ENCODE data around the gene THADA. TPM values are rescaled to one million over a fixed set of nuclear protein-coding genes. Genes with fewer than 3 reads are reported as not detected.

THADA gene
- total and polyA plus RNA-seq, 7 donors, result 4.4 to 35.2 (median 20.2) TPM

DNA sequence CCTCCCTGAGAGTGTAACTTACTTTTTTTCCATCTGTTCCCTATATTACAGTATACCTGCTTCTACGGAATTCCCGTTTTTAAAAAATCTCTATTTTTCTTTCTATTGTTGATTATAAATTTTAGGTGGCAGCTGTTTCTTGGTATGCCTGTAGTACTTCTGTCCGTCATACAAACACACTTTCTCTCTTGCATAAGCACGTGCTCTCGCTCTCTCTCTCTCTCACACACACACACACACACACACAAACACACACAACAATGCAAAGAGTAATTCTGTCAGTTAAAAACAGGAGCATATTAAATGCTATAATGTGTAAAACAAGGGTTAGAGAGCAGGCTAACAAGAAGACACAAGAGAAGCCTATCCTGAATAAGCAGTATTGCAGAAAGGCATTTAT, 140.5 kb downstream of the THADA start:
- H3K4me1 ChIP-seq, result peaks cover 0 to 67% (median 47%) of the 10 kb centered on the region in 4 donors
- no peak overlapping the region for H3K27ac ChIP-seq
- intact Hi-C loops (cut with DNase I), result no loop called here
- WGBS, 2 donors, result 86 to 91% methylated on average over 5 of the region's 5 CpGs
- H3K9me3 ChIP-seq, result no peaks in the 10 kb centered on the region
- no peaks in the 10 kb centered on the region for H3K36me3 ChIP-seq
- H3K27me3 ChIP-seq, result no peaks in the 10 kb centered on the region
- DNase-seq, result no peak
- H3K4me3 ChIP-seq, result no peak overlapping the region
- TF ChIP-seq, protein P1, sequence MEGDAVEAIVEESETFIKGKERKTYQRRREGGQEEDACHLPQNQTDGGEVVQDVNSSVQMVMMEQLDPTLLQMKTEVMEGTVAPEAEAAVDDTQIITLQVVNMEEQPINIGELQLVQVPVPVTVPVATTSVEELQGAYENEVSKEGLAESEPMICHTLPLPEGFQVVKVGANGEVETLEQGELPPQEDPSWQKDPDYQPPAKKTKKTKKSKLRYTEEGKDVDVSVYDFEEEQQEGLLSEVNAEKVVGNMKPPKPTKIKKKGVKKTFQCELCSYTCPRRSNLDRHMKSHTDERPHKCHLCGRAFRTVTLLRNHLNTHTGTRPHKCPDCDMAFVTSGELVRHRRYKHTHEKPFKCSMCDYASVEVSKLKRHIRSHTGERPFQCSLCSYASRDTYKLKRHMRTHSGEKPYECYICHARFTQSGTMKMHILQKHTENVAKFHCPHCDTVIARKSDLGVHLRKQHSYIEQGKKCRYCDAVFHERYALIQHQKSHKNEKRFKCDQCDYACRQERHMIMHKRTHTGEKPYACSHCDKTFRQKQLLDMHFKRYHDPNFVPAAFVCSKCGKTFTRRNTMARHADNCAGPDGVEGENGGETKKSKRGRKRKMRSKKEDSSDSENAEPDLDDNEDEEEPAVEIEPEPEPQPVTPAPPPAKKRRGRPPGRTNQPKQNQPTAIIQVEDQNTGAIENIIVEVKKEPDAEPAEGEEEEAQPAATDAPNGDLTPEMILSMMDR (IDR thresholded peaks at IDR 0.05), result no peak

DNA sequence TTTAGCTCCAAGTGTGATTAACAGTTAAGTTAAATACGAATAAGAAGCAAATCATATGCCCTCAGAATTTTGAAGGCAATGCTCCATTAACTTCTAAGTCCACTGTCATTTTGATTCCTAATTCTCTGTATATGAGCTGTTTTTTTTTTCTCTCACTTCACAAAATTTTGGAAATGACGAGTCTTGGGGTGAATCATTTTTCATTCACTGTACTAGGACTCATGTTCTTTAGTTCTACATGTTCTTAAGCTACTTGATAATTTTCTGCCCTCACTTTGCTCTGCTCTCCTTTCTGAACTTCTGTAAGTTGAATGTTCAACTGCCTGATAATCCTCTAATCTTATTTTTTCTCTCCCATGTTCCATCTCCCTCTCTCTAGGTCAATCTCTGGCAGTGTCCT, 141.0 kb downstream of the THADA start:
- 87 to 93% methylated on average over 2 of the region's 2 CpGs for WGBS, 2 donors
- intact Hi-C loops (cut with DNase I), result no loop called here
- no peaks in the 10 kb centered on the region for H3K27me3 ChIP-seq
- TF ChIP-seq, protein P1 (IDR thresholded peaks at IDR 0.05), result no peak
- TF ChIP-seq POLR2AphosphoS5 (IDR thresholded peaks at IDR 0.05), result no peak
- no peak for TF ChIP-seq POLR2A (IDR thresholded peaks at IDR 0.05)
- no peak for TF ChIP-seq EP300 (IDR thresholded peaks at IDR 0.05)
- H3K4me3 ChIP-seq, result no peak overlapping the region
- no peak for DNase-seq
- H3K9me3 ChIP-seq, result no peaks in the 10 kb centered on the region
- no peaks in the 10 kb centered on the region for H3K36me3 ChIP-seq
- peaks cover 0 to 62% (median 43%) of the 10 kb centered on the region in 4 donors for H3K4me1 ChIP-seq
- no peak overlapping the region for H3K27ac ChIP-seq

DNA sequence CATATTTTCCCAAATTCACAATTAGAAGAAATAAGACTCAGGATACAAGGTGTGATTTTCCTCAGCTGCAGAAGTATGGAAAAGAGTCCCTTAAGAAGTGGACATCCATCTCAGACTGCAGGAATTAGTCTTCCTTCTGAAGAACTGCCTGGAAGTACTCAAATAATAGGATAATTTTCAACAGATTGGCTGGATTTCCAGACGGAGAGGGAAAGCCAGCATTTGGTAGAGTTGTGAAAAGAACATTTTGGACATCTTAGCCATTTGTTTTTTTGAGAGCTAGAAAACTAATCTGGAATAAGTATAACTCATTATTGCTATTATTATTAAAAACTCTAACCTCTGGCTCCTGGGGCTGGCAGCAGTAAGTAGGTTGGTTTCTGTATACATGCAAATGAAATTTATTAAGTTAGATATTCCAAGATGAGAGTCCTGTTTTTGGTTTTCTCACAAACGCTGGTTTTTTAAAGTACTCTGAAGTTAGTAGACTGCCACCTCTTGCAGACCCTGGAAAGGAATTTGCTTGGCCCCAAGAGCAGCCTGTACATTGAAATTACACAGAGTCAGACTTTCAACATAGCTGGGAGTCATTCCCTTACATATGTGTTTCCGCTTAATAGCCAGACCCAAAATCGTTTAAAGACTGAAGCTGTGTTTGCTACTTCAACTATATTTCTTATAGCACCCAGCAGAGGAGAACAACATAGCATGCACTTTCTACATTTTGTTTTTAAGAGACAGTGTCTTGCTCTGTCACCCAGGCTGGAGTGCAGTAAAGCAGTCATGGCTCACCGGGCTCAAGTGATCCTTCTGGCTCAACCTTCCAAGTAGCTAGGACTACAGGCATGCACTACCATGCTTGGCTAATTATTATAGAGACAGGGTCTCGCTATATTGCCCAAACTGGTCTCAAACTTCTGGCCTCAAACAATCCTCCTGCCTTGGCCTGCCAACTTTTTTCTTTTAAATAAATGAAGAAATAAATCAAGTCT, 142.4 kb downstream of the THADA start:
- H3K4me3 ChIP-seq, result no peak overlapping the region
- no peaks in the 10 kb centered on the region for H3K27me3 ChIP-seq
- WGBS, 2 donors, result 85 to 89% methylated on average over 6 of the region's 6 CpGs
- peak overlapping the region in 1 of 4 donors; percentile 44 for H3K27ac ChIP-seq
- TF ChIP-seq, protein P1 (IDR thresholded peaks at IDR 0.05), result no peak
- TF ChIP-seq EP300 (IDR thresholded peaks at IDR 0.05) (no peak), POLR2AphosphoS5 (IDR thresholded peaks at IDR 0.05) (no peak), POLR2A (IDR thresholded peaks at IDR 0.05) (no peak)
- intact Hi-C loops (cut with DNase I), result no loop called here
- H3K36me3 ChIP-seq, result no peaks in the 10 kb centered on the region
- H3K9me3 ChIP-seq, result no peaks in the 10 kb centered on the region
- DNase-seq, result no peak
- H3K4me1 ChIP-seq, result peaks cover 0 to 51% (median 32%) of the 10 kb centered on the region in 4 donors

DNA sequence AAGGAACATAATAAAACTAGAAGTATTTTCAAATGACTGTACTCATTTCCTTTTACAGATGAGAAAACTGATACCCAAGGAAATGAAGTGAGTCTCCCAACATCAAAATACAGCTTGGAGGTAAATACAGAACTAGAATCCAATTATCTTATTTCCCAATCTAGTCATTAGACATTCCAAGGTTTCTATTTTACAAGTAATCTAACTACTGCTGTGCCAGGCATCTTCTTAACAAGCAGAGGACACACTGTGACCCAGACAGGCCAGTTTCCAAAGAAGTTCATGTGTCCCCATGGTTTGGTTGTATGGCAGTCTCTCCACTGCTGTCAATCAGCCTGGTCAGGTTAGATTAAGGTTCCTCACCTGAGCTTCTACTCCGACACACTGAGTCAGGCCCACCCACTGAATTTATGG, 143.5 kb downstream of the THADA start:
- Histone ChIP-seq H3K4me1 (peaks cover 0 to 39% (median 21%) of the 10 kb centered on the region in 4 donors), H3K4me3 (no peak overlapping the region), H3K36me3 (no peaks in the 10 kb centered on the region), H3K9me3 (no peaks in the 10 kb centered on the region), H3K27me3 (no peaks in the 10 kb centered on the region), H3K27ac (peak overlapping the region in 1 of 4 donors; percentile 44)
- no peak for TF ChIP-seq POLR2AphosphoS5 (IDR thresholded peaks at IDR 0.05)
- TF ChIP-seq, protein P1 (IDR thresholded peaks at IDR 0.05), result no peak
- 88 to 96% methylated on average over 1 of the region's 1 CpG for WGBS, 2 donors
- DNase-seq, result no peak
- intact Hi-C loops (cut with DNase I), result no loop called here
